22Rv1 (cell line): ENCODE data around the gene FMNL3.

Experiments used
- CTCF ChIP-seq: fragments of 450-650 bp; IDR thresholded peaks from 2 replicates; pipeline ENCODE4 v1.5.1; 2017; ENCODE audit warnings: mild to moderate bottlenecking
- ZFX ChIP-seq: fragments of 450-650 bp; IDR thresholded peaks from 2 replicates; pipeline ENCODE4 v1.6.1; 2017; ENCODE audit warnings: antibody characterized with exemption, borderline replicate concordance

GRCh38 chr12:49618576-49618975, 88.6 kb downstream of the FMNL3 start:
- TF ChIP-seq CTCF (no peak), ZFX (no peak)
